OCI-M2 (cell line): ENCODE measurements around the gene BNIP1.
"Not testable (repeated sequence)": the region's sequence is repeated elsewhere in the genome, so short reads cannot be mapped to it uniquely, and the experiment has no call there.

Source experiments
- DNase-seq: peaks from one replicate; lab custom pipeline; 2025; ENCODE audit not compliant: unreplicated experiment; lab: John Stamatoyannopoulos, UW

The BNIP1 gene, protein sequence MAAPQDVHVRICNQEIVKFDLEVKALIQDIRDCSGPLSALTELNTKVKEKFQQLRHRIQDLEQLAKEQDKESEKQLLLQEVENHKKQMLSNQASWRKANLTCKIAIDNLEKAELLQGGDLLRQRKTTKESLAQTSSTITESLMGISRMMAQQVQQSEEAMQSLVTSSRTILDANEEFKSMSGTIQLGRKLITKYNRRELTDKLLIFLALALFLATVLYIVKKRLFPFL

DNA sequence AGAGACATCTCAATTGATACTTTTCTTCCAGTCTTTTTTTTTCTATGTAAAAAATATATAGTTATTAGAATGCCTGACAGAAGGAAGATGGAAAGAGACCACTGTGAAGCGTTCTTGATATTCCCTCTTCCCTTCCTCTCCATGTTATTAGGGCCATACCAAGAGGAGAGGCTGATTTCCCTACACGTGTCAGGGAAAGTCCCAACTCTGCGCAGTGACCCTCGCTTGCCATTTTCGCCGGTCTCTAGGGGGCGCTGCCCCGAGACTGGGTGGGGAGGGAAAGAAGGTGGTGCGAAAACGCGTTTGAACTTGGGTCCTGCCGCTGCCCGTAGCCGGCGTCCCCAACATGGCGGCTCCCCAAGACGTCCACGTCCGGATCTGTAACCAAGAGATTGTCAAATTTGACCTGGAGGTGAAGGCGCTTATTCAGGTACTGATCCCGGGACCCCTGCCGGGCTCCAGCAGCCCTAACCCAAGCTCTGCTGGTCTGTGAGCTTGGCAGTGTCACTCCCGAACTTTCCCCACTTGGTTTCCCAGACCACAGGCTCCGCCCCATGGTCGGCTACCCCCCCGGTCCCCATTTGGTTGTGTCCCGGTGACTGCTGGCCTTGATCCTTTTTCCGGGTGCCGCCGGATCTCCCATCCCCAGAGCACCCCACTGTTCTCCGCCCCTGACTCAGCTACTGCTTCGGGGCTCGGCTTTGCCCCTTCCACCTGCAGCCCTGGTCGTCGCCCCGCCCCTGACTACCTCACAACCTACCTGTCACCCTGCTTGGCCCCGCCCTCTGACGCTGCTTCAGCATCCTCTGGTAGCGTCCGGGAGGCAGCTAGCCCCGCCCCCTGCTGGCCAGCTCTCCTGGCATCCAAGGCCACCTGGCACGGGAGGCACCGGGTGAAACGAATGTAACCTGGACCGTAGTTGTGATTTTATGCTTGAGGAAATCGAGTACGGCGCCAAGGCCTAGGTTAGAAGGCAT is at the start of gene BNIP1:
Gene BNIP1 (plus strand): TSS at position 332 of the 977 bp plus-strand sequence. CDS start 15 bp downstream, at position 347.
- peak; percentile 33 for DNase-seq

DNA sequence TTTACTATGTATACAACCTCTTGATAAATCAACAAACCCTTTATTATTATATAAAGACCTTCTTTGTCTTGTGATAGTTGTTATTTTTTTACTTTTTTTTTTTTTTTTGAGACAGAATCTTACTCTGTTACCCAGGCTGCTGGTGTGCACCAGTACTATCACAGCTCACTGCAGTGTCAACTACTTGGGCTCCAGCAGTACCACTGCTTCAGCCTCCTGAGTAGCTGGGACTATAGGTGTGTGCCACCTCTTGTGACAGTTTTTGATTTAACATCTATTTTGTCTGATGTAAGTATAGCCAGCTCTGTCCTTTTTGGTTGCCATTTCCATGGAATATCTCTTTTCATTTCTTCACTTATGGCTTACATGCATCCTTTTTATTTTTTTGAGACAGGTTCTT is 45.5 kb upstream of the BNIP1 start:
- DNase-seq = no peak

GRCh38 chr5:173099461-173099860 is 44.9 kb upstream of the BNIP1 start:
- DNase-seq = no peak

GRCh38 chr5:173101245-173101644 is 43.1 kb upstream of the BNIP1 start:
- DNase-seq = no peak

- DNase-seq = no peak
Observed at GRCh38 chr5:173103411-173103810, 40.9 kb upstream of the BNIP1 start.

GRCh38 chr5:173108914-173109313 is 35.4 kb upstream of the BNIP1 start:
- no peak for DNase-seq

DNA sequence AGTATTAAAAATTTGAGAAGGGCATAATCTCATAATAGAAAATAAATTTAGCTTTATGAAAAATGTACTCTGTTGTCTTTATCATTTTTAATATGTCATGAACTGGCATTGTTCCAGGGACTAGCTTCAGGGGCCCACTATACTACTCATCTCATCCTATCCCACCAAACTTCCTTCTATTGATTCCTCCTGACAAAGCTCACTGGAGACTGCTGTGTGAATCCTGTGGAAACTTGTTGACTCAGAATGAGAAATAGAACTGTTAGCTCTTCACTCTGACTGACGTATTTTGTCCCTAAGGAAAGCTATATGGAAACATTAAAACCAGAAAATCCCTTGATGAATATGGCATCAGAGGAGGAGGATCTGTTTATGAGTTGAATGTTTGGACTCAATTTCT is 29.8 kb upstream of the BNIP1 start:
- DNase-seq = no peak

DNA sequence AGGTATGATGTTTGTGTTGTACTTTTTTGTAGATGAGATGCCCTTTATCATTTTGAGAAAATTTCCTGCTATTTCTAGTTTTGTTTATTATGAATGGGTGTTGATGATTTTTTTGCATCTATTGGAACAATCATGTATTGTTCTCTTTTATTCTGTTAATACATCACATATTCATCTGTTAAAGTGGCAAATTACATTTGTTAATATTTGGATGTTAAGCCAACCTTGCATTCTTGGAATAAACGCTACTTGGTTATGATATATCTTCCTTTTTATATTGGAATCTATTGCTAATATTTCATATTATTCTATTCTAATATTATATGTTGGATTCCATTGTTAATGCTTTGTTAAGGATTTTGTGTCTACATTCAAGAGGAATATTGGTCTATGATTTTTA is 24.6 kb upstream of the BNIP1 start:
- DNase-seq = no peak

DNA sequence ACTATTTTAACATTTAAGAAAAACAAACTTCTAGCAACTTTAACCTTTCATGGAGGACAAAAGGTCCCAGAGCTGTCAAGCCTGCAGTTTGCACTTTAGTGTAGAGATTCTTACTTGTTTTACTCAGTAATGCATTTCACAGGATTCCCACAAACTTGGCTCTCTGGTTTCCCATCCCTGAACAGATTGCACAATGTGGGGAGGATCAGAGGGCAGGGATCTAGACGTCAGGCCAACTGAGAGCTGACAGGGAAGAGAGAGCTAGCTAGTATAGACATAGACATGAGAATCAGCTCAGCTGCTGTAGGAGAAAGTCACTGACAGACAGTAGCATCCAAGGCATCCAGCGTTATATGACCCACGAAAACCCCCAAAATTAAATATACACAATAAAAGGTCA is 20.9 kb upstream of the BNIP1 start:
- no peak for DNase-seq

- not testable (repeated sequence) for DNase-seq
Observed at GRCh38 chr5:173132166-173132565, 12.2 kb upstream of the BNIP1 start.

- no peak for DNase-seq
Observed at GRCh38 chr5:173138707-173139106, 5.6 kb upstream of the BNIP1 start.

- DNase-seq = no peak
Observed at GRCh38 chr5:173139631-173140030, 4.7 kb upstream of the BNIP1 start.

GRCh38 chr5:173140769-173141168 is 3.6 kb upstream of the BNIP1 start:
- DNase-seq = no peak

GRCh38 chr5:173143567-173143966 is 764 bp upstream of the BNIP1 start:
- DNase-seq = no peak

DNA sequence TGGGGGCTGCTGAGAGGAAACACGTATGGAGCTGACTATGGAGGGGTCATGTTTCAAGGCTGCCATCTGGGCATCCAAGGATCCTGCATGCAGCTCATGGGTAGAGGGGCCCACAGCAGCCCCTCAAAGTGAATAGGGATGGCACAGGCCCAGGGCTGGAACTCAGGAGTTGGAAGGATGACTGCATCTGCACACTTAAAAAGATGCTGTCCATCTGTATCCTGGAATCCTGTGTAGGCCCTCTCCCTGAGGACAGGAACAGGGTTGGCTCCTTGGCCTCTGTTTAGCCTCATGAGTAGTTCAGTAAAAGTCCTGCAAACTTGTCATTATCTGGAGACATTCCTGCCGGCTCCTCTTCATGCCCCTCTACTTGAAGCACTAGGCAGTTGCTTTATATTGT is 4.0 kb downstream of the BNIP1 start:
- no peak for DNase-seq

- DNase-seq = no peak
Observed at GRCh38 chr5:173152547-173152946, 8.2 kb downstream of the BNIP1 start.

DNA sequence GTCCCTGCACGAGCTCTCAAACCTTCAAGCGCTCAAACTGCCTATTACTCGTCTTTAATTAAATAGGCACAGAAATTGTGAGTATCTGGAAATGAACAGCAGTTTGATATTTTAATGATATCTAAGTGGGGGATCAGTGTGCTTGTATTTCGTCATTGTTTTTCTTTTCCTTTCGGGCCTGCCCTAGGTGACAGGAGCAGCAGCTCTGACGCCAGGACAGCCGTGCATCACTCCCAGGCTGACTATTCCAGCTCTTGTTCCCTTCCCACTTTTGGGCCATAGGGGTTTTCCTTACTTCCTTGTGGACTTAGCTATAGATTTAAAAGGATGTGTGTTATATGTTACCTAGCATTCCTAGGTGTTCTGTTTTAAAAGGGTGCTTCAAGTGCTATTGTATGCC is 9.5 kb downstream of the BNIP1 start:
- no peak for DNase-seq

DNA sequence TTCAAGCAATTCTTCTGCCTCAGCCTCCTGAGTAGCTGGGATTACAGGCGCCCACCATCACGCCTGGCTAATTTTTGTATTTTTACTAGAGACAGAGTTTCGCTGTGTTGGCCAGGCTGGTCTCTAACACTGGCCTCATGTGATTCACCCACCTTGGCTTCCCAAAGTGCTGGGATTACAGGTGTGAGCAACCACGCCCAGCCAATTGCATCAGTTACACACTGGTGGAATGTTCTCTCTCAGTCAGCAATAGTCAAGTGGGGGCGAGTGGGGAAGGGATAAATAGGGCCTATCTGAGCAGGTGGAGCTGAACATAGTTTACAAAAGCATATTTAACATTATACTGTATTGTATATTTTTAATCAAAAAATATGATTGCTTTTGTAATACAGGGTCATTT is 10.3 kb downstream of the BNIP1 start:
- not testable (repeated sequence) for DNase-seq

DNA sequence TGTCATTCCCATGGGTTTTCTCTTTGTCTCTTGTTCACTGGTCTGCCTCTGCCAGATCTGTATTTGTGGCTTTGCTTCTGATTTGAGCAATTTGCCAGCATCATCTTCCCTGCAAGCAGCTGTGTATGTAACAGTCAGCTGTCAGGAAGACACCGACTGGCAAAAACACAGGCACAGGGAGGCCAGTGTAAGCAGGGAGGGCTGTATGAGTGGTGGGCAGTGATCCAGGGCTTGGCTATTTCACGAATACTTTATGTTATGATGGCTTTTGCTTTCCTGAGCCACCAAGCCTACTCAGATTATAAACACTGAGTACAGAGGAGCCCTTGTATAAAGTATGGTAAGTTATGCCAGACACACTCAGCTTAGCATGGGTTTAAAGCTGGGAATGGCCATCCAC is 11.6 kb downstream of the BNIP1 start:
- DNase-seq = no peak

DNA sequence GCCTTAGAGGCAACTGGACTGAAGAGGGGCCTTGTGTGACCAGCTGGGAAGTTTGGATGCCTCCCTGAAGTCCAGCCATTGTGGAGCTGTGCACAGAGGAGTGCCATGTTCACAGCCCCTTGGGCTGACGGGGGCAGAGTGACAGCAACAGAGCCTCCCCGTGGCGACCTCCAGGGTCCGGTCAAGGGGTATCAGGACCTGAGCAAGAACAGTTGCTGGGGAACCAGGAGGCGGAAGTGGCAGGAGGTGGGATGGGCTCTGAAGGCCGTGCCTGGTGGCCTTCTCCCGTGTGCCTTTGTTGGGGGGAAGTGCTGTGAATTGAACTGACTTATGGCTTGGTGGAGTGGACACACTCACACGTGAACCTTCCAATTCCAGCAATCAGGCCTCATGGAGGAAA is 14.0 kb downstream of the BNIP1 start:
- DNase-seq = no peak

GRCh38 chr5:173159256-173159655 is 14.9 kb downstream of the BNIP1 start:
- no peak for DNase-seq

- no peak for DNase-seq
Observed at GRCh38 chr5:173161148-173161547, 16.8 kb downstream of the BNIP1 start.
